NB4 (cell line): ENCODE measurements around the gene SH3BP4.

Source experiments
- CTCF ChIP-seq: IDR thresholded peaks from one replicate; pipeline ENCODE4 v1.5.1; 2012; ENCODE audit warnings: low read depth, low read length
- POLR2A ChIP-seq: IDR thresholded peaks from 2 replicates; pipeline ENCODE4 v1.6.1; 2011; ENCODE audit warnings: mild to moderate bottlenecking; ENCODE audit not compliant: insufficient read length; ENCODE audit errors: extremely low read depth

DNA sequence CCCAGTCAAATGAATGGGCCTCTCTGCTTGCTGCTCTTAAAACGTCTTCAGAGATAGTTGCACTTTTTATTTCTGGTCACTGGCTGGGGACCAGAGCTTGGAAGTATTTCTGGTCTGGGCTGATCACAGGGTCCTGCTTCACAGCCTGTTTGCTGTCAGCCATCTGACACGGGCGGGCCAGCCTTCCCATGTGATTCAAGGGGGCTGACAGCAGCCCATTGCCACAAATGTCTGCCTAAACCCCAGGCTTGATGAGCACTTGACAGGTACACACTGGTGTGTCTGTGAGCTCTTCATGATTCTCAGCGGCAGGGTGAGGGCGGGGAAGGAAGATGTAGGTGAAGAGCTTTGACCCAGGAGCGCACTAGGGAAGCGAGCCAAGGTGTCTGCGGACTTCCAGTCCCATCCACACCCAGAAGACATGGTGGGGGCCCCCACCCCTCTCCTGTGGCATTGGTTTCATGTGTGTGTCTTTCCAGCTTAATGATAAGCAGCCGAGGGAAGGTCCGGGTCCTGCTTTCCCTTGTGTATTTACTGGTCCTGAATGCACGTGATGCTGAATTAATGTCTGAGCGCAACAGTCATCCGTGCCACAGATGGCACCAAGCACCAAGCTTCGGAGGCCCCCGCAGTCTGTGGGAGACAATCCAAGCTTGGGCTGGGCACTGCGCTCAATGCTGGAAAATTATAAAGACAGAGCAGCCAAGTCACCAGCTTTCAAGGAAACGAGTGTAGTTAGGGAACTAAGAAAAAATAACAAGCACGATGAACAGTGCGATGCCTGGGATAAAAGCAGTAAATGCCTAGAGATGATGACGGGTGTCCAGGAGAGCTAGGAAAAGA is 73.3 kb downstream of the SH3BP4 start:
- TF ChIP-seq CTCF (no peak), POLR2A (no peak)
